Prostate gland (tissue), 2 donors: Measurements from ENCODE around the gene UFD1. TPM values are rescaled to one million over a fixed set of nuclear protein-coding genes. Genes with fewer than 3 reads are reported as not detected.

ENCODE experiments used
- DNase-seq: peaks from one replicate; pipeline ENCODE4 v3.0.0-alpha.2; 2019; ENCODE audit warnings: low spot score
- H3K27ac ChIP-seq, 2 donors: fragments of 200-600 bp; sonication (generic); 2 replicates each; pipeline ENCODE4 v1.5.1; 2017 to 2019
- H3K27me3 ChIP-seq: fragments of 200-600 bp; sonication (generic); replicated peaks from 2 replicates; pipeline ENCODE4 v1.5.1; 2019; ENCODE audit not compliant: insufficient read depth
- H3K36me3 ChIP-seq, 2 donors: fragments of 200-600 bp; sonication (generic); 1 replicate in 1 of 2; 2 replicates in 1 of 2; pipeline versions ENCODE4 v1.5.1 to v1.8.1; 2017 to 2019
- H3K4me1 ChIP-seq: fragments of 200-600 bp; sonication (generic); replicated peaks from 2 replicates; pipeline ENCODE4 v1.5.1; 2019
- H3K4me3 ChIP-seq, 2 donors: fragments of 200-600 bp; sonication (generic); 2 replicates each; pipeline ENCODE4 v1.5.1; 2017 to 2019
- H3K9me3 ChIP-seq: fragments of 200-600 bp; sonication (generic); 2 replicates; pipeline ENCODE4 v1.5.1; 2017
- CTCF ChIP-seq, 4 experiments: fragments of 200-600 bp in 2 of 4; fragments of 450-650 bp in 2 of 4; sonication (generic) in 2 of 4; IDR thresholded peaks; 1 replicate in 3 of 4; 2 replicates in 1 of 4; pipeline ENCODE4 v1.5.1; 2016 to 2019; ENCODE audit warnings: antibody characterized with exemption in 4 of 4, mild to moderate bottlenecking in 2 of 4, moderate library complexity in 2 of 4
- POLR2A ChIP-seq: fragments of 450-650 bp; IDR thresholded peaks from one replicate; pipeline ENCODE4 v1.6.1; 2016; ENCODE audit warnings: antibody characterized with exemption, mild to moderate bottlenecking
- POLR2AphosphoS5 ChIP-seq: sonication (generic); formaldehyde crosslinking; IDR thresholded peaks from one replicate; pipeline ENCODE4 v1.6.1; 2017; ENCODE audit warnings: antibody characterized with exemption
- WGBS: methylation state at CpG from one replicate; pipeline ENCODE4 v1.1.5; 2018; 5-methylcytosine and 5-hydroxymethylcytosine counted together
- intact Hi-C: fragments of 100-400 bp; cut with DNase I; formaldehyde crosslinking; loops from one replicate; pipeline ENCODE4 v1.14.2; 2022
- total RNA-seq, 2 donors: library from RNA; depleted of rRNA; stranded (reverse); fragments of >200 nt; gene quantifications; one replicate each; pipeline ENCODE4 v1.1.0, GENCODE V29; 2016

UFD1 gene
- total RNA-seq, 2 donors from 2014 or later = 29.9 to 38.2 TPM

GRCh38 chr22:19498154-19498865, 19.3 kb upstream of the UFD1 start:
- 97% methylated on average over 7 of the region's 7 CpGs for WGBS
- no peak for DNase-seq
- no peak for TF ChIP-seq CTCF (IDR thresholded peaks at IDR 0.05)
- no peak for TF ChIP-seq POLR2A
- no peak for TF ChIP-seq POLR2AphosphoS5
- H3K27ac ChIP-seq = no peak overlapping the region
- intact Hi-C loops = loop anchor here (10.0 kb wide), 1 partner anchor 126 kb away; no protein-coding TSS in a partner anchor
- no peaks in the 10 kb centered on the region for H3K9me3 ChIP-seq
- H3K4me3 ChIP-seq = no peak overlapping the region
- no peaks in the 10 kb centered on the region for H3K36me3 ChIP-seq
- no peaks in the 10 kb centered on the region for H3K27me3 ChIP-seq
- no peaks in the 10 kb centered on the region for H3K4me1 ChIP-seq

- Histone ChIP-seq H3K4me3 (no peak overlapping the region), H3K27me3 (no peaks in the 10 kb centered on the region), H3K36me3 (no peaks in the 10 kb centered on the region), H3K4me1 (no peaks in the 10 kb centered on the region), H3K27ac (no peak overlapping the region), H3K9me3 (no peaks in the 10 kb centered on the region)
- intact Hi-C loops = loop anchor here (10.0 kb wide), 1 partner anchor 128 kb away; no protein-coding TSS in a partner anchor
- WGBS = 50% methylated on average over 3 of the region's 3 CpGs
- no peak for DNase-seq
- TF ChIP-seq POLR2AphosphoS5 = no peak
- no peak for TF ChIP-seq CTCF (IDR thresholded peaks at IDR 0.05)
- no peak for TF ChIP-seq POLR2A
Observed at GRCh38 chr22:19497245-19497644, 18.3 kb upstream of the UFD1 start.

- 97% methylated on average over 3 of the region's 3 CpGs for WGBS
- Histone ChIP-seq H3K36me3 (no peaks in the 10 kb centered on the region), H3K4me1 (no peaks in the 10 kb centered on the region), H3K9me3 (no peaks in the 10 kb centered on the region), H3K4me3 (no peak overlapping the region), H3K27ac (no peak overlapping the region), H3K27me3 (no peaks in the 10 kb centered on the region)
- no peak for TF ChIP-seq CTCF (IDR thresholded peaks at IDR 0.05)
- no peak for TF ChIP-seq POLR2AphosphoS5
- TF ChIP-seq POLR2A = no peak
- DNase-seq = no peak
- intact Hi-C loops = loop anchor here (10.0 kb wide), 1 partner anchor 129 kb away; no protein-coding TSS in a partner anchor
Observed at GRCh38 chr22:19496324-19496630, 17.3 kb upstream of the UFD1 start.

DNA sequence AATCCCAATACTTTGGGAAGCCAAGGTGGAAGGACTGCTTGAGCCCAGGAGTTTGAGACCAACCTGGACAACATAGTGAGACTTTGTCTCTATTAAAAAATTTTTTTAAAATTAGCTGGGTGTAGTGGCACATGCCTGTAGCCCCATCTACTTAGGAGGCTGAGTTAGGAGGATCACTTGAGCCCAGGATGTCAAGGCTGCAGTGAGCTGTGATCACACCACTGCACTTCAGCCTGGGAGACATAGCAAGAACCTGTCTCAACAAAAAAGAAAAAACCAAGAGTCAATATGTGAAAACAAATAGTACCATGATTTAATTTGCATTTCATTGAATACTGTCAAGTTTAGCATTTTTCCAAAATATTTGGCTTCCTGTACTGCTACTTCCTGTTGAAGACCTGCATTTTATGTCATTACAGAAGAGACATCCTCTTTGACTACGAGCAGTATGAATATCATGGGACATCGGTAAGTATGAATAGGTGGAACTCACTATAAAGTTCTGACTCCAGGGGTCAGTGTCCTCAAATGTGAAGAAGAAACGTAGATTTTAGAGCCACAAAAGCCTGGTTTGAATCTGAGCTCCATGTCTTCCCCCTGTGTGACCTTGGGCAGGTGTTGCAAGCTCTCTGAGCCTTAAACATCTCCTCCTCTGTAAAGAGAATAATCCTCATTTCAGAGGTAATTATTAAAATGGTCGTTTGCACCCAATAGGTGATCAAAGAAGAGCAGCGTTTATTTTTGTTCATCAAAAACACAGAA, 16.8 kb upstream of the UFD1 start:
- H3K4me1 ChIP-seq = no peaks in the 10 kb centered on the region
- no peak for DNase-seq
- H3K9me3 ChIP-seq = no peaks in the 10 kb centered on the region
- H3K27me3 ChIP-seq = no peaks in the 10 kb centered on the region
- H3K4me3 ChIP-seq = no peak overlapping the region
- TF ChIP-seq CTCF (IDR thresholded peaks at IDR 0.05) (peak in 3 of 4 experiments; percentile 24 to 36 (median 34)), POLR2AphosphoS5 (no peak)
- no peaks in the 10 kb centered on the region for H3K36me3 ChIP-seq
- 69% methylated on average over 5 of the region's 5 CpGs for WGBS
- intact Hi-C loops = loop anchor here (10.0 kb wide), 1 partner anchor 129 kb away; no protein-coding TSS in a partner anchor
- no peak overlapping the region for H3K27ac ChIP-seq
